HG03095 (cell line): ENCODE results near the gene ETV4.

Experiments
- ATAC-seq: cut with Tn5 transposase; IDR thresholded peaks from one replicate; pipeline ENCODE4 v1.9.1; 2021; ENCODE audit warnings: moderate library complexity; ENCODE audit not compliant: unreplicated experiment

Gene ETV4

GRCh38 chr17:43573579-43574321 lies 27.6 kb upstream of the ETV4 start:
- ATAC-seq = no peak

GRCh38 chr17:43572368-43572980 lies 26.3 kb upstream of the ETV4 start:
- ATAC-seq = no peak

- ATAC-seq = no peak
Measured at GRCh38 chr17:43570518-43570928, 24.4 kb upstream of the ETV4 start.

- no peak for ATAC-seq
Measured at GRCh38 chr17:43568506-43569082, 22.5 kb upstream of the ETV4 start.

- no peak for ATAC-seq
Measured at GRCh38 chr17:43563600-43564594, 17.8 kb upstream of the ETV4 start.

- no peak for ATAC-seq
Measured at GRCh38 chr17:43562679-43563599, 16.8 kb upstream of the ETV4 start.

- ATAC-seq = no peak
Measured at GRCh38 chr17:43560461-43561427, 14.6 kb upstream of the ETV4 start.

- no peak for ATAC-seq
Measured at GRCh38 chr17:43559161-43559816, 13.1 kb upstream of the ETV4 start.

- ATAC-seq = no peak
Measured at GRCh38 chr17:43558805-43559160, 12.6 kb upstream of the ETV4 start.

GRCh38 chr17:43556292-43556691 lies 10.2 kb upstream of the ETV4 start:
- no peak for ATAC-seq

GRCh38 chr17:43554857-43555256 lies 8.7 kb upstream of the ETV4 start:
- no peak for ATAC-seq

GRCh38 chr17:43553573-43553972 lies 7.4 kb upstream of the ETV4 start:
- no peak for ATAC-seq

- no peak for ATAC-seq
Measured at GRCh38 chr17:43552229-43552837, 6.2 kb upstream of the ETV4 start.

- no peak for ATAC-seq
Measured at GRCh38 chr17:43550754-43551153, 4.6 kb upstream of the ETV4 start.

GRCh38 chr17:43549496-43549895 lies 3.4 kb upstream of the ETV4 start:
- no peak for ATAC-seq

GRCh38 chr17:43548689-43549379 lies 2.7 kb upstream of the ETV4 start:
- ATAC-seq = no peak

- no peak for ATAC-seq
Measured at GRCh38 chr17:43547659-43548256, 1.6 kb upstream of the ETV4 start.
